ENCODE data around the gene SERF2. TPM values are rescaled to one million over a fixed set of nuclear protein-coding genes. Genes with fewer than 3 reads are reported as not detected.
A peak's percentile ranks its signal among the peaks of the same experiment; 100 is the strongest.

The SERF2 gene
- total RNA-seq, 1 experiment from 2014 or later = 1,303 TPM

DNA sequence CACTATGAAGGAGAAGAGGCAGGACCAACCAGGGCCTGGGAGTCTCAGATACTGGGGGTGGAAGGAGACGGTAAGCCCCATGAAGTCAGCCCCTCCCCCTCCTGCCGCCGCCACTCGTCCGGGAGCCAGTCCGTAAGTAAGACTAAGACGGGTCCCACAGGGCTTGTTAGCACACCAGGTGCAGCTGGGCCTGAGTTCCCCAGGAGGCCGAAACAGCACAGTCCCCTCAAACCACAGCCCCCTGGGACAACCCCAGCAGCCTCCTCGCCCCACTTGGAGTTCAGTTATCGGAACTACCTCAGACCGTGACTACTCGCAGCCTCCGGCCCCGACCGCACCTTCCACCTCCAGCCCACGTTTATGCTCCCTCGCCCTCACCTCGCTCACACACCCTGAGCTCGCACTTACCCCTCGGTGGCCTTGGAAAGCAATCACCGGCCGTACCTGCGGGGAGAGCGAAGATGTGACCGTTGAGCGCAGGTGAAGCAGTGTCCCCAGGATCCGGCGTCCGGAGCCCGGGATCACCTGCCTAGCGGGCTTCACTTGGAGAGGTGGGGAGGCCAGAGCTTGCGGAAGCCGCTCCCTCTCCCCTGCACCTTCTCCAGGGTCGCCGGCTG lies 15.9 kb upstream of the SERF2 start:
- CTCF ChIA-PET = interaction anchor here (0.7 kb wide), 1 partner anchor 465 kb away, joined by 3 read pairs; no protein-coding TSS in a partner anchor
- Histone ChIP-seq H3K4me3 (ENCODE audit: low read depth in 2 of 2, low read length in 2 of 2) (peak overlapping the region; percentile 74 to 92), H3K27me3 (ENCODE audit: control insufficient read depth, insufficient read depth, low read length) (no peaks in the 10 kb centered on the region), H3K27ac (ENCODE audit: low read length) (peak overlapping the region; percentile 48; the same call in 1 of the 2 replicates), H3K9me3 (ENCODE audit: control insufficient read depth, insufficient read depth, low read depth, low read length) (no peaks in the 10 kb centered on the region), H3K4me1 (ENCODE audit: control insufficient read depth, insufficient read depth, low read length) (0 out of 2 replicates have a peak, but pooled peaks cover 3% of the 10 kb centered on the region), H3K36me3 (ENCODE audit: control insufficient read depth, insufficient read depth, low read length) (peaks cover 12% of the 10 kb centered on the region)
- no peak for DNase-seq (ENCODE audit: low read depth, low spot score)
- POLR2A ChIA-PET = interaction anchor here (0.5 to 1.3 kb wide), 5 partner anchors 19 to 299 kb away, joined by 3 to 8 read pairs (median 4); partner anchors contain the start of gene PDIA3
- TF ChIP-seq POLR2AphosphoS5 (IDR thresholded peaks at IDR 0.05; ENCODE audit: low read depth, low read length) = no peak
- TF ChIP-seq TCF7L2 (IDR thresholded peaks at IDR 0.05; ENCODE audit: low read depth, low read length) = no peak
- TF ChIP-seq SIN3A (IDR thresholded peaks at IDR 0.05; ENCODE audit: borderline replicate concordance, insufficient read depth, low read depth, low read length) = no peak
- no peak for TF ChIP-seq REST (IDR thresholded peaks at IDR 0.05; ENCODE audit: insufficient read depth in 1 of 2, low read depth in 2 of 2, low read length in 1 of 2)
- TF ChIP-seq CTCF (IDR thresholded peaks at IDR 0.05) = no peak
- ATAC-seq = peak; percentile 26
- BruUV-seq (replicated peaks) = no TSS peak
- in situ Hi-C loops (cut with HindIII; ENCODE audit: low pct_unique_long_range_greater_than_20kb, low sequenced_read_pairs) = no loop called here
- intact Hi-C loops (cut with micrococcal nuclease; ENCODE audit: unreplicated experiment) = no loop called here

DNA sequence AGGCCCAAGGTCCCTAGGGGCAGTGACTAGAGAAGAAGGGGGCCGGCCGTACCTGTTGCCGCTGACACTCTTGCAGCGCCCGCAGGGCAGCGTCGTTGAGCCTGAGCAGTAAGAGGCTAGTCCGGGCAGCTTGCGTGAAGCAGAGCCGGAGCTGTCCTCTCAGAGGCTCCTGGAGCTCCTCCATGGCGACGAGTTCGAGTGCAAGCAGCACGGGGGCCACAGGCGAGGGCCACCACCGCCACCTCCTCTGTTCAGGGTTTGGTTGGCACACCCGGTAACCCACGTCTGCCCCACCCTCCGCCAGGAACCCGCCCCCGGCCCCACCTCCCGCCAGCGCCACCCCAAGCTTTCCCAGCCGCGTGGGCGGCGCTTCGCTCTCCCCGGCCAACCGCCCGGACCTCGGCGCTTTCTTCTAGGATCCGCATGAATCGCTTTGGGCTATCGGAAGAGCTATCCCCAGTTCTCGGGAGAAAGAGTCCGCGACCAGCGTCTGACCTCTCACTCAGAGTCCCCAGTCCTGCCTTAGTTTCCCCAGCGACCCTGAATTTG lies 15.3 kb upstream of the SERF2 start, which contains the start of gene ELL3:
TSS of gene ELL3 (minus strand) at position 249 of the 549 bp plus-strand sequence. CDS start at position 184, 65 bp downstream.
- DNase-seq (ENCODE audit: low read depth, low spot score) = peak; percentile 76

More for the DNA sequence above, 15.3 kb upstream of the SERF2 start, which contains the start of gene ELL3:
- Histone ChIP-seq H3K27me3 (ENCODE audit: control insufficient read depth, insufficient read depth, low read length) (no peaks in the 10 kb centered on the region), H3K9me3 (ENCODE audit: control insufficient read depth, insufficient read depth, low read depth, low read length) (no peaks in the 10 kb centered on the region), H3K27ac (ENCODE audit: low read length) (peak within 1 kb of the TSS; percentile 88), H3K4me1 (ENCODE audit: control insufficient read depth, insufficient read depth, low read length) (0 out of 2 replicates have a peak, but pooled peaks cover 3% of the 10 kb centered on the region), H3K4me3 (ENCODE audit: low read depth in 2 of 2, low read length in 2 of 2) (peak within 1 kb of the TSS; percentile 74 to 92), H3K36me3 (ENCODE audit: control insufficient read depth, insufficient read depth, low read length) (peaks cover 6% of the 10 kb centered on the region)
- in situ Hi-C loops (cut with HindIII; ENCODE audit: low pct_unique_long_range_greater_than_20kb, low sequenced_read_pairs) (no loop called here), intact Hi-C loops (cut with micrococcal nuclease; ENCODE audit: unreplicated experiment) (no loop called here)
- no TSS peak for BruUV-seq (replicated peaks)
- POLR2A ChIA-PET = interaction anchor here (0.5 to 1.3 kb wide), 6 partner anchors 9 to 276 kb away, joined by 3 to 8 read pairs (median 4); partner anchors contain the start of gene PDIA3
- CTCF ChIA-PET = interaction anchor here (0.5 to 0.9 kb wide), 5 partner anchors 8 to 548 kb away, joined by 4 to 7 read pairs (median 5); no protein-coding TSS in a partner anchor
- peak; percentile 91 for ATAC-seq
- no peak; the same call in 1 of the 2 replicates for TF ChIP-seq SIN3A (IDR thresholded peaks at IDR 0.05; ENCODE audit: borderline replicate concordance, insufficient read depth, low read depth, low read length)
- no peak for TF ChIP-seq REST (IDR thresholded peaks at IDR 0.05; ENCODE audit: insufficient read depth in 1 of 2, low read depth in 2 of 2, low read length in 1 of 2)
- TF ChIP-seq POLR2AphosphoS5 (IDR thresholded peaks at IDR 0.05; ENCODE audit: low read depth, low read length) = peak; percentile 68
- 0 out of 2 replicates have a peak, but pooled peaks have one; percentile 52 for TF ChIP-seq TCF7L2 (IDR thresholded peaks at IDR 0.05; ENCODE audit: low read depth, low read length)
- no peak for TF ChIP-seq CTCF (IDR thresholded peaks at IDR 0.05)
